ENCODE measurements around the gene HCRTR1.

Gene HCRTR1

DNA sequence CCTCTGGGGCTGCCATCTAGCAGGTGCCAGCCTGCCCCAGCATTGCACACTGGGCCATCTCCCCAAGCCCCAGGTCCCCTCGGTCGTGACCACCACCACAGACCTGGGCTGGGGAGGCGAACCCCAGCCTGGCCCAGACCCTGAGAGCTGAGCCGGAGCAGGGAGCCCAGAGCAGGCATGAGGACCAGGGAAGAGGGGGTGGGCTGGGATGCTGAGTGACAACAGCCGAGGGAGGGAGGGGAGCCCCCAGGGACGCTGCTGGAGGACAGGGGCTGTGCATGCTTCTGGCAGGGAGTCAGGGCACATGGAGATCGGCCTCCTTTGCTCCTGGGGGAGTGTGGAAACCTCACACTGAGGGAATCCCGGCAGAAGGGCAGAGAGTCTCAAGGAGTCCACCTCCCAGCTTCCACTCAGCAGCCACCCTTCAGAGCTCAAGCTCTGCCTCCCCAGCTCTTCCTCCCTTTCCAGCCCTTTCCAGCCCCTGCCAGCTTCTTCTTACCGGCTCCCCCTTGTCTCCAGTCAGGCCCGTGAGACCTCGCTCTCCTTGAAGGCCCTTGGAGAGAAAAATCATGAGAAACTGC is 50.9 kb downstream of the HCRTR1 start:
- no peak for DNase-seq

DNA sequence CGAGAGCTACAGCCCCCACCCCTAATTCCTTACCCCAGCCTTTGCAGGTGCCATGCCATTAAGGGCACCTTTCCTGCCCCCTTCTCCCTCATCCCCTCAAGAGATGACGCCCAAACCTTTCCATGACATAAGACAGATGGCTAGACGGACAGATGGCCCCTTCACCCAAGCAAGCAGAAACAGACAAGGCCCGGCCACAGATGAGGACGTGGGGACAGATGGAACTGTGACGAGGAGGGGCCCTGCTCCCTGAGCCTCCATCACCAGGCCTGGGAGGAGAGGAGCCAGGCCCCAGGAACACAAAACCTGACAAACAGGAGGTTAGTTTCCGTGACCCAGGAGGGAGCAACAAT is 51.9 kb downstream of the HCRTR1 start:
- no peak for DNase-seq

DNA sequence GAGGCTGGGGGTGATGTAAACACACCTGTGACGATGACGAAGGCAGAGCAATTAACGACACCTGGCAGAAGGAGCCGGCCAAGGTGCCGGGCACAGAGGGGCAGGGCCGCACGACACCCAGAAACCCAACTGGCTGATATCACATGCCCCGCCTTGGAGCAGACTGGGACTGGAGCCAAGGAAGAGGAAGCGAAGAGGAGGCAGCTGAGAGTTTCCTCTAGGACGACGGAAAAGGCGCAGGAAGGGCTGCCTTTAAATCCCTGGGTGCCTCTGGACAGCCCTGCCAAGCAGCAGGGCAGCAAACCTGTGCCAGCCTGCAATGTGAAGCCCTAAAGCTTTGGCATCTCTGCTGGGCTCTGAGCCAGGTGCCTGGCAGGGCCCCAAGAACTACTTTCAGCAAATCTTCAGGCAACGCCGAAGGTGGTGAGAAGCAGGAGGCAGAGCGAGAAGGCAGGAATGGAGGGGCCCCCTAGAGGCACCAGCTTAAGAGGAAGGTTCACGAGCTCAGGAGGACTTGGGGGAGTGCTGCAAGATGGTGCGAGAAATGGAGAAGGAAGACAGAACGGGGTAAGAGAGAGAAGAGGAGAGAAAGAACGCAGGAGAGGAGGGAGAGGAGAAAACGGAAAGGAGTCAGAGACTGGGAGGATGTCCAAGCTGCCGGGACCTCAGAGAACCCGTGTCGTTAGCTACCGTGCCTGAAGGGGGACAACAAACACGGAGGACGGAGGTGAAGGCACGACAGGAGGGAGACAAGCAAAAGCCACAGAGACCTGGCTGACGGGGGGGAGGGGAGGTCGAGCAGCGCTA is 52.5 kb downstream of the HCRTR1 start:
- DNase-seq, result peak; percentile 95

DNA sequence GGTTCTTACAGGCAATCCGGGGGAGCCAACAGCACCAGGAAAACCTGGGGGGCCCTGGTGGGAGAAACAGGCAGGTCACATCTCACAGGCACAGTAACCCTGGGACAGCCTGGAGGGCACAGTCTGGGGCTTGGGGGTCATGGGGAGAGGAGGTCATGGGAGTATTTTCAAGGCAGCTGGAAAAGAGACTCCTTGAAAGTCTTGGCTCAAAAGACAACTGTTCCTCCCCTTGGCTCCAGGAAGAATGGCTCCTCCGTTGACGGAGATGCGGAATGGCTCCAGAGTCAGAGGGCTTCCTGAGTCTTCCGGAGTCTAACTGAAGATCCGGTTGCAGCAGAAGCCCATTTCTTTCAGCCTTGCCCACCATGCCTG is 53.1 kb downstream of the HCRTR1 start:
- no peak for DNase-seq

DNA sequence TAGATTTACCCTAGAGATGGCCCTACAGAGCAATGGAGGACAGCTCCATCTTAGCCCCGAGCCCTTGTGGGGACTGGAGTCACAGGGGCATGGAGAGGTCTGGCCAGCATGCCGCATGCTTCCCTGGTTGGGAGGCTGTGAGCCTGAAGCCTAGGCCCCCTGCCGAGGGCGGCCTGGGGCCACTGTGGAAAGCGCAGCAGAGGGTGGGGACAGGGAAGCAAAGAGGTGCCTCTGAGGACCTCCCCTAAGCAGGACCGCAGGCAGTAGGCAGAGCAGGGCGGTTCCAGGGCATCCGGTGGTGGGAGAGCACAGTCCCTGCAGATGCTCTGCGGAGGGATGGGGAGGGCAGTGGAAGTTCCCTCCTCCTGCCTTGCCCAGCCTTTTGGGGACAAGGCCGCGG is 53.7 kb downstream of the HCRTR1 start:
- no peak for DNase-seq

DNA sequence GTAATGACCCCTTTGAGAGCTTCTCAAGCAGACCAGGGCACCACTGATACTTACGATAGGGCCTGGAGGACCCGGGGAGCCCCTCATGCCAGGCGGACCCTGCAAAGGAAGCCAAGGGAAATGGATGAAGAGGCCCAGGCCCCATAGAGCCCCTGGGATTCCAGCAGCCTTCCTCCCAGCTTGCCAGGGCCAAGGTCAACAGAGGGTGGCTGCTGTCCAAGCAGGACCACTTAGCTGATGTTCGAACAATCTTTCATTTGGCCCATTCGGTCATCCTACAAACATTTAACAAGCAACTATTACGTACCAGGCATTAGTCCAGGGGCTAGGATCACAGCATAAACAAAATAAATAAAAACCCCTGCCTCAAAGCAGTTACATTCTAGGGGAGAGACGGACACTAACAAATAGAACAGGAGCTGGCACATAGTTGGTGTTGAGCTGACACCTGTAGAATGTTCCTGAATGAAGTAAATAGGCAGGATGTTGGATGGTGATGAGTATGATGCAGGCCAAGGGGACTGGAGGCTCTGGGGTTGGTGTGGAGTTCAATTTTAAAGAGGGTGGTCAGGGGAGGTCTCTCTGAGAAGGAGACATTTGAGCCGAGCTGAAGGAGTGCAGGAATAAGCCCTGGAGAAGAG is 54.2 kb downstream of the HCRTR1 start:
- no peak for DNase-seq

DNA sequence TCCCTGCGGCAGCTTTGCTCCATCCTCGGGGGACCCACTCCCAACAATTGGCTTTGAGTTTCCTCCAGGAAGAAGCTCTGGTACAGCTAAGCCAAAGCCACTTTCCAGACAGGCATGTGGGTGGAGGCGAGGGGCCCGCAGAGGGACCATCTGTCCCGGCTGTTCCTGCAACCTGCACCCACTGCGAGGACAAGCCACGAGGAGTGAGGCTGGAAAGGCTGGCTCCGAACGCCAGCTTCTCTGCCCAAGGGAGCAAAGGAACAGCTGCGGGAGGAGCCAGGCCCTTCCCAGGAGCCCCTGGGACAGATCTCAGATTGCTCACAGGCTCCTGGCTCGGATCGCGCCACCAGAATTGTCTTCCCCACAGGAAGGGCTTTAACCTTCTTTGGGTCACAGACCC is 55.5 kb downstream of the HCRTR1 start:
- DNase-seq, result no peak

DNA sequence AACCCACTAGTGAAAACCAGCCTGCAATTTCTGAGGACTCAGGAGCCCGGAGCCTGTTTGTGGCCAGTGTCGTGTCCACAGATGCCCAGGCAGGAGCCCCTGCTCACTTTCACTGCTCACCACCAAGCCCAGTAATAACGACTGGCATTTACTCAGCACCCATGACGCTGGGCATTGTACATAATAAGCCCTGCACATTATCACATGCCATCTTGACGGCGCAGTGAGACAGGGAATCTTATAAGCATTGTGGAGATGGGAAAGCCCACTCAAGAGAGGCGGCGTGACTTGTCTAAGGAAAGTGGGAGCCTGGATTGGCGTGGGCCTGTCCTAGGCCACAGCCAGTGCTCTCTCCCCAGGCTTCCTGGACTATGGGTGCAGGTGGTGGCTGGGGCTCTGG is 55.9 kb downstream of the HCRTR1 start:
- DNase-seq, result no peak

DNA sequence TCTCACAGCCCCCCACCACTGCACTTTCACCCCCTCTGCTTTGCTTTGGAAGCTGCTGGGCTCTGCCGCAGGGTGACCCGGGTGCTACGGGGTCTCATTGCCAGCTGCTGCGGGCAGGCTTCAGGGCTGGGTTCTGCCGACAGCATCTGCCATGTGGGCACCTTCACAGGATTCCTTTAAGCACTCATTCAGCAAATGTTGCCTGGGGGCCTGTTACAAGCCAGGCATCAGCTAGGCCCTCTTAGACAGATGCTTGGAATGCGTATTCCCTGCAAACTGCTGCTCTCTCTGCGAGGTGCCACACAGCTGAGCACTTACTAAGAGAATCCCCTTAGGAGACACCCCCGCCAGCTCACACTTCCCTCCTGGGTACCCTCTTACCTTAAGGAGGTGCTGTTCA is 57.1 kb downstream of the HCRTR1 start:
- DNase-seq, result no peak

DNA sequence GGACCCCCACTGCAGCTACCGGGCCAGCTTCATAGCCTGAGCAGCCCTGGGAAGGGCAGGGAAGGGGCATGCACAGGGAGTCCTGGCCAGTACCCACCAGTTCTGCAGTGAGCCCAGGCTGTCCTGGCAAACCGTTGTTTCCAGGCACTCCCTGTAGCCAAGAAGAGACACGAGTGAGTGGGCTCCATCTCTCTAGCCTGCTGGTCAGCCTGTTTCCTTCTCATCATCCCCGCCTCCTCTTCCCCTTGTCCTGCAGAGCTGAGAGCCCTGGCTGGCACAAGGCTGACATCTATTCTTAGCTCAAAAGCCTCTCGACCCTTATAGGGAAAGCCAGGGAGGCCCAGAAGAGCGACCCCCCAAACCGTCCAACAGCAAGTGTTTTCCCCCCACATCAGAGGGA is 57.7 kb downstream of the HCRTR1 start:
- DNase-seq, result no peak

DNA sequence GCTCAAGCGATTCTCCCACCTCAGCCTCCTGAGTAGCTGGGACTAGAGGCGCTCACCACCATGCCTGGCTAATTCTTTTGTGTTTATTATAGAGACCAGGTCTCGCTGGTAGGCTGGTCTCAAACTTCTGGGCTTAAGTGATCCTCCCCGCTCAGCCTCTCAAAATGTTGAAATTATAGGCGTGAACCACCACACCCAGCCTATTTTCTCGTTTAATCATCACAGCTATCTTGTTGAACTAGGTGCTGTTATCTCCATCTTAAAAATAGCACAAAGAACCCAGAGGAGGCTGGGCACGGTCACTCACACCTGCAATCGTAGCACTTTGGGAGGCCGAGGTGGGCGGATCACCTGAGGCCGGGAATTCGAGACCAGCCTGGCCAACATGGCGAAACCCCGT is 58.3 kb downstream of the HCRTR1 start:
- no peak for DNase-seq

Measured in NCI-H774 (cell line).